Right lobe of liver (tissue), 6 donors: ENCODE results near the gene ZFPM1. TPM values are rescaled to one million over a fixed set of nuclear protein-coding genes. Genes with fewer than 3 reads are reported as not detected.

Experiments
- ATAC-seq, 4 donors: fragments of 200-7000 bp; cut with Tn5 transposase; one replicate each; pipeline ENCODE4 v1.9.1; 2020; ENCODE audit warnings: mild to moderate bottlenecking in 4 of 4, moderate library complexity in 4 of 4
- DNase-seq, 3 donors: peaks; one replicate each; pipeline ENCODE4 v3.0.0-alpha.2; 2020
- H3K27ac ChIP-seq, 3 donors: fragments of 200-600 bp; one replicate each; pipeline ENCODE4 v1.8.0; 2022
- H3K27me3 ChIP-seq, 2 donors: fragments of 200-600 bp; one replicate each; pipeline ENCODE4 v1.8.0; 2022
- H3K36me3 ChIP-seq, 4 donors: fragments of 200-600 bp; sonication (generic) in 1 of 4; one replicate each; pipeline versions ENCODE4 v1.5.1 to v1.8.0; 2017 to 2022; ENCODE audit warnings: control low read depth in 1 of 4
- H3K4me1 ChIP-seq, 4 donors: fragments of 200-600 bp; sonication (generic) in 1 of 4; one replicate each; pipeline versions ENCODE4 v1.5.1 to v1.8.0; 2017 to 2022; ENCODE audit warnings: control low read depth in 1 of 4
- H3K4me3 ChIP-seq, 3 donors: fragments of 200-600 bp; one replicate each; pipeline ENCODE4 v1.8.0; 2022
- H3K9me3 ChIP-seq, 4 donors: fragments of 200-600 bp; sonication (generic) in 1 of 4; one replicate each; pipeline versions ENCODE4 v1.5.1 to v1.8.0; 2017 to 2022; ENCODE audit warnings: control low read depth in 1 of 4
- POLR2A ChIP-seq: fragments of 450-650 bp; IDR thresholded peaks from one replicate; pipeline ENCODE4 v1.6.1; 2017; ENCODE audit warnings: antibody characterized with exemption, mild to moderate bottlenecking
- WGBS: methylation state at CpG from one replicate; pipeline ENCODE4 v1.1.6; 2018; ENCODE audit warnings: low coverage, low lambda C conversion rate; ENCODE audit not compliant: insufficient coverage; ENCODE audit errors: missing lambda C conversion rate; 5-methylcytosine and 5-hydroxymethylcytosine counted together
- intact Hi-C, 2 donors: fragments of 100-400 bp; cut with DNase I; formaldehyde crosslinking; loops; one replicate each; pipeline versions ENCODE4 v1.11.2 to v1.14.1; 2022
- total RNA-seq, 6 experiments: library from RNA; depleted of rRNA in 2 of 6; stranded (reverse); fragments of >200 nt in 2 of 6; fragmentation: NEBNext Ultra II Directional in 3 of 6; extraction: Animal tissue kit (Norgen Biotek cat#: 25700) in 3 of 6; gene quantifications; one replicate each; pipeline versions ENCODE4 v1.1.0 to v1.2.4, GENCODE V29; 2016 to 2023
- TF ChIP-seq, protein P1 (sequence below), 4 donors: fragments of 200-600 bp in 3 of 4; fragments of 450-650 bp in 1 of 4; IDR thresholded peaks; one replicate each; pipeline versions ENCODE4 v1.5.1 to v1.8.0; 2016 to 2022; ENCODE audit warnings: antibody characterized with exemption in 4 of 4, mild to moderate bottlenecking in 2 of 4
- donor health status: DM: no; HTN: yes; CAD: no.
- donor health status: DM: no; HTN: no; CAD: no.
- donor health status: DM: no; HTN: no; CAD: no.
- donor health status: DM: no; HTN: yes; CAD: no.
- donor health status: DM: no; HTN: yes; CAD: no.

The ZFPM1 gene
- total RNA-seq, 6 experiments from 2014 or later: 3.8 to 15.5 (median 8.3) TPM

DNA sequence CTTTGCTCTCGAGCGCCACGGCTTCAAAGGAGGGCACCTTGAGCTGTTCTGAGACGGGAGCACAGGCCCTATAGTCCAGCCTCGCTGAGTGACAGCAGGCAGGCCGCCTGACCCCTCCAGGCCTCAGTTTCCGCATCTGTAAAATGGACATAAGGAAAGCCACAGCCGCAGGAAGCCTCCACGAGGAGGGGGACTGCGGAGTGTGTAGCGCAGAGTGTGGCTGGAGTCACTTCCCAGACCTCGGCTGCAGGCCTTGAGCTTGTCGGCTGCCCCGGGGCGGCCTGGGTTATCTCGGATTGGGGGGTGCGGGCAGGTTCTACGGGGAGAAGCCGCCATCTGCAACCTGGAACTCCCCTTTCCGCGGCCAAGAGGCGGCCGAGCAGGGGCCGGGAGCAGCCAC lies 40.8 kb downstream of the ZFPM1 start:
- intact Hi-C loops: no loop called here
- Histone ChIP-seq H3K36me3 (no peaks in the 10 kb centered on the region), H3K4me3 (no peak overlapping the region), H3K27me3 (no peaks in the 10 kb centered on the region), H3K4me1 (peaks cover 0 to 45% (median 24%) of the 10 kb centered on the region in 4 donors), H3K27ac (no peak overlapping the region), H3K9me3 (no peaks in the 10 kb centered on the region)
- no peak for TF ChIP-seq POLR2A
- TF ChIP-seq, protein P1, sequence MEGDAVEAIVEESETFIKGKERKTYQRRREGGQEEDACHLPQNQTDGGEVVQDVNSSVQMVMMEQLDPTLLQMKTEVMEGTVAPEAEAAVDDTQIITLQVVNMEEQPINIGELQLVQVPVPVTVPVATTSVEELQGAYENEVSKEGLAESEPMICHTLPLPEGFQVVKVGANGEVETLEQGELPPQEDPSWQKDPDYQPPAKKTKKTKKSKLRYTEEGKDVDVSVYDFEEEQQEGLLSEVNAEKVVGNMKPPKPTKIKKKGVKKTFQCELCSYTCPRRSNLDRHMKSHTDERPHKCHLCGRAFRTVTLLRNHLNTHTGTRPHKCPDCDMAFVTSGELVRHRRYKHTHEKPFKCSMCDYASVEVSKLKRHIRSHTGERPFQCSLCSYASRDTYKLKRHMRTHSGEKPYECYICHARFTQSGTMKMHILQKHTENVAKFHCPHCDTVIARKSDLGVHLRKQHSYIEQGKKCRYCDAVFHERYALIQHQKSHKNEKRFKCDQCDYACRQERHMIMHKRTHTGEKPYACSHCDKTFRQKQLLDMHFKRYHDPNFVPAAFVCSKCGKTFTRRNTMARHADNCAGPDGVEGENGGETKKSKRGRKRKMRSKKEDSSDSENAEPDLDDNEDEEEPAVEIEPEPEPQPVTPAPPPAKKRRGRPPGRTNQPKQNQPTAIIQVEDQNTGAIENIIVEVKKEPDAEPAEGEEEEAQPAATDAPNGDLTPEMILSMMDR (IDR thresholded peaks at IDR 0.05): no peak
- ATAC-seq (no peak), DNase-seq (no peak)
- 86% methylated on average over 16 of the region's 24 CpGs for WGBS

DNA sequence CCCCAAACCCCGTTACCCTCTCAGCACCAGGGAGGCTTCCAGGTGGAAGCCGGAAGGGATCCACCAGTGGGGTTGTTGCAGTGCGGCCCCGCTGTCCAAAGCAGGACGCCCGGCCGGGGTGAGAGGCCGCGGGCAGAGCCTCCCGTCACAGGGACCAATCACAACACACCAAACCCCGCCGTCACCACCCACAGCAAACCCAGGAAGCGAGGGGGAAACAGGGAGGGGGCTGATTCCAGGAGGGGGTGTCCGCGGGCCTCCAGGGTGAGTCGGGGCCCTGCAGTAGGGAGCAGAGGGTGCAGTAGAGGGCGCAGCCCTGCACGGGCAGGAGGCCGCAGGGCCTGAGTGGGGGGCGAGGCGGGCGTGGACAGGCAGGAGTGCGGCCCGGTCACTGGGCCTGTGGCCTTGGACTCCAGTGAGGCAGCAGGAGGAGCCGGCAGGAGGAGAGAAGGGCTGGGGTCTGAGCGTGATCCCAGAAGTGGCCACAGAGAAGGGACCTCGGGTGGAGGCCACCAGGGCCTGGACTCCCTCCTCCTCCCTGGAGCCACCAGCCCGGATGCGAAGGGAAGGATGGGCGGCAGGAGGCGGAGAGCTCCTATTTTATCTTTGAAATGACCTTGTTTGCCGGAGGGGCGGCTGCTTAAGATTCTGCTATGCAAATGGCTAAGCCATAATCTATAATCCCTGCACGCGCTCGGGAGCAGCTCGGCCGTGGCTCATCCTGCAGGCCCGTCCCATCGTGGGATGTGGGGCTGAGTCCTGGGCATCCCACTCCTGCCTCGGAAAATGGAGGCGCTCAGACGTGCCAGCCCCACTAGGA lies 41.5 kb downstream of the ZFPM1 start:
- H3K9me3 ChIP-seq: no peaks in the 10 kb centered on the region
- no peak for ATAC-seq
- H3K36me3 ChIP-seq: no peaks in the 10 kb centered on the region
- WGBS: no CpG with 5 or more reads among the region's 43 CpGs
- H3K27me3 ChIP-seq: no peaks in the 10 kb centered on the region
- H3K4me3 ChIP-seq: no peak overlapping the region
- TF ChIP-seq POLR2A: no peak
- TF ChIP-seq, protein P1 (IDR thresholded peaks at IDR 0.05): no peak
- no peak for DNase-seq
- no peak overlapping the region for H3K27ac ChIP-seq
- H3K4me1 ChIP-seq: peaks cover 2 to 45% (median 27%) of the 10 kb centered on the region in 4 donors
- intact Hi-C loops: no loop called here

DNA sequence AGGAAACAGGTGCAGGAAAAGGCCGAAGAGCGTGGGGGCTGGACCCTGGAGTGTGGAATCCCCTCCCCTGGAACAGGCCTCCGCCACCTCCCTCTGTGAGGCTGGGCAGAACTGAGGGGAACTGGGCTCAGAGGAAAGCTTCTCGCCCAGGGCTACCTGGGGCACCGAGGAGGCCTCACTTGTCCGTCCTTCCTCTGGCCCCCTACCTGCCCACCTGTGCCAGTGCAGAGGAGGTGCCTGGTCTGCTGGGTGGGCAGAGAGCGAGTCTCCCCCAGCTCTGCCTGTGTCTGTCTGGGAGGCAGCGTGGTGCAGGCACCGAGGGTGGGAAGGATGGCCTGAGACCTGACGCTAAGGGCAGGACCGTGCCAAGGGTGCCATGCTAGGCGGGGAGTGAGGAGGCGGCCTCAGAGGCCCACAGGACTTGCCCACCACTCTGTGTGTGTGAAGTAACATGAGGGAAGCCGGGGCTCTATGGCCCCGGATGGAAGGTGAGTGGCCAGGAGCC lies 42.2 kb downstream of the ZFPM1 start:
- H3K27ac ChIP-seq: no peak overlapping the region
- no peaks in the 10 kb centered on the region for H3K36me3 ChIP-seq
- TF ChIP-seq, protein P1 (IDR thresholded peaks at IDR 0.05): no peak
- TF ChIP-seq POLR2A: no peak
- peaks cover 2 to 49% (median 32%) of the 10 kb centered on the region in 4 donors for H3K4me1 ChIP-seq
- intact Hi-C loops: no loop called here
- WGBS: 100% methylated on average over 1 of the region's 15 CpGs
- H3K27me3 ChIP-seq: no peaks in the 10 kb centered on the region
- no peaks in the 10 kb centered on the region for H3K9me3 ChIP-seq
- DNase-seq: no peak
- ATAC-seq: no peak
- no peak overlapping the region for H3K4me3 ChIP-seq

- Histone ChIP-seq H3K27ac (peak overlapping the region in 2 of 3 donors; percentile 42 to 84), H3K9me3 (no peaks in the 10 kb centered on the region), H3K4me1 (peaks cover 2 to 35% (median 25%) of the 10 kb centered on the region in 4 donors), H3K27me3 (no peaks in the 10 kb centered on the region), H3K4me3 (peak overlapping the region in 1 of 3 donors; percentile 4), H3K36me3 (no peaks in the 10 kb centered on the region)
- intact Hi-C loops: no loop called here
- peak; percentile 0 to 31 (median 8) for ATAC-seq
- no peak for TF ChIP-seq POLR2A
- TF ChIP-seq, protein P1 (IDR thresholded peaks at IDR 0.05): no peak
- 39% methylated on average over 11 of the region's 46 CpGs for WGBS
- DNase-seq: peak in 1 of 3 donors; percentile 69
Observed at GRCh38 chr16:88497561-88498462, 44.7 kb downstream of the ZFPM1 start.
